Tibial nerve (tissue), 4 donors: Measurements from ENCODE around the gene SMIM29. TPM values are rescaled to one million over a fixed set of nuclear protein-coding genes. Genes with fewer than 3 reads are reported as not detected.
"Not testable (repeated sequence)": the region's sequence is repeated elsewhere in the genome, so short reads cannot be mapped to it uniquely, and the experiment has no call there.

ENCODE experiments used
- DNase-seq, 2 donors: peaks; one replicate each; pipeline ENCODE4 v3.0.0-alpha.2; 2019; ENCODE audit warnings: low spot score in 2 of 2
- H3K27ac ChIP-seq, 4 donors: fragments of 200-600 bp; sonication (generic) in 3 of 4; one replicate each; pipeline ENCODE4 v1.5.1; 2017 to 2019; ENCODE audit warnings: mild to moderate bottlenecking in 1 of 4
- H3K27me3 ChIP-seq, 2 donors: fragments of 200-600 bp; sonication (generic) in 1 of 2; one replicate each; pipeline versions ENCODE4 v1.5.1 to v1.6.0; 2017 to 2019
- H3K36me3 ChIP-seq, 3 donors: fragments of 200-600 bp; sonication (generic); one replicate each; pipeline ENCODE4 v1.5.1; 2018 to 2019
- H3K4me1 ChIP-seq, 4 donors: fragments of 200-600 bp; sonication (generic) in 3 of 4; one replicate each; pipeline ENCODE4 v1.5.1; 2017 to 2019
- H3K4me3 ChIP-seq, 4 donors: fragments of 200-600 bp; sonication (generic) in 3 of 4; one replicate each; pipeline ENCODE4 v1.5.1; 2017 to 2019; ENCODE audit warnings: mild to moderate bottlenecking in 1 of 4, moderate library complexity in 1 of 4
- H3K9me3 ChIP-seq, 4 donors: fragments of 200-600 bp; sonication (generic) in 3 of 4; one replicate each; pipeline ENCODE4 v1.5.1; 2017 to 2019
- EP300 ChIP-seq, 2 donors: sonication (generic); formaldehyde crosslinking; IDR thresholded peaks; one replicate each; pipeline ENCODE4 v1.6.1; 2017; ENCODE audit warnings: antibody characterized with exemption in 2 of 2, mild to moderate bottlenecking in 1 of 2
- POLR2A ChIP-seq, 2 donors: fragments of 450-650 bp; IDR thresholded peaks; one replicate each; pipeline ENCODE4 v1.6.1; 2017; ENCODE audit warnings: antibody characterized with exemption in 2 of 2, mild to moderate bottlenecking in 2 of 2, moderate library complexity in 2 of 2
- WGBS, 2 donors: methylation state at CpG; one replicate each; pipeline ENCODE4 v1.1.5; 2018; 5-methylcytosine and 5-hydroxymethylcytosine counted together
- total RNA-seq, 4 donors: library from RNA; depleted of rRNA; stranded (reverse); fragments of >200 nt; gene quantifications; one replicate each; pipeline ENCODE4 v1.1.0, GENCODE V29; 2016
- TF ChIP-seq, protein P1 (sequence below), 5 experiments: fragments of 200-600 bp in 3 of 5; fragments of 450-650 bp in 2 of 5; sonication (generic) in 3 of 5; IDR thresholded peaks; one replicate each; pipeline ENCODE4 v1.5.1; 2016 to 2019; ENCODE audit warnings: antibody characterized with exemption in 5 of 5, mild to moderate bottlenecking in 3 of 5, moderate library complexity in 2 of 5

The SMIM29 gene
- total RNA-seq, 4 donors from 2014 or later, result 36.3 to 51.9 (median 42.9) TPM

DNA sequence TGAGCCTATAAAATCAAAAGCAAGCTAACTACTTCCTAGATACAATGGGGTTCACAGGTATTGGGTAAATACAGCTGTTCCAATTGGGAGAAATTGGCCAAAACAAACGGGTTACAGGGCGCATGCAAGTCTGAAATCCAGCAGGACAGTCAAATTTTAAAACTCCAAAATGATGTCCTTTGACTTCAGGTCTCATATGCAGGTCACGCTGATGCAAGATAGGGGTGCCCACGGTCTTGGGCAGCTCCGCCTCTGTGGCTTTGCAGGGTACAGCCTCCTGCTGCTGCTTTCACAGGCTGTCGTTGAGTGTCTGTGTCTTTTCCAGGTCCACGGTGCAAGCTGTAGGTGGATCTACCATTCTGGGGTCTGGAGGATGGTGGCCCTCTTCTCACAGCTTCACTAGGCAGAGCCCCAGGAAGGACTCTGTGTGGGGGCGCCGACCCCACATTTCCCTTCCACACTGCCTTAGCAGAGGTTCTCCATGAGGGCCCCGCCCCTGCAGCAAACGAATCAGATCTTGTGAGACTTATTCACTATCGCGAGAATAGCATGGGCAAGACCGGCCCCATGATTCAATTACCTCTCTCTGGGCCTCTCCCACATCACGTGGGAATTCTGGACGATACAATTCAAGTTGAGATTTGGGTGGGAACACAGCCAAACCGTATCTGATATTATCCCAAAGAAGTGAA lies 11.9 kb upstream of the SMIM29 start:
- Histone ChIP-seq H3K27me3 (no peaks in the 10 kb centered on the region), H3K4me3 (no peak overlapping the region), H3K36me3 (peaks cover 0 to 18% (median 0%) of the 10 kb centered on the region in 3 donors), H3K27ac (no peak overlapping the region), H3K9me3 (peaks cover 0 to 12% (median 0%) of the 10 kb centered on the region in 4 donors), H3K4me1 (no peaks in the 10 kb centered on the region)
- WGBS, 2 donors, result 79 to 81% methylated on average over 17 of the region's 17 CpGs
- TF ChIP-seq, protein P1, sequence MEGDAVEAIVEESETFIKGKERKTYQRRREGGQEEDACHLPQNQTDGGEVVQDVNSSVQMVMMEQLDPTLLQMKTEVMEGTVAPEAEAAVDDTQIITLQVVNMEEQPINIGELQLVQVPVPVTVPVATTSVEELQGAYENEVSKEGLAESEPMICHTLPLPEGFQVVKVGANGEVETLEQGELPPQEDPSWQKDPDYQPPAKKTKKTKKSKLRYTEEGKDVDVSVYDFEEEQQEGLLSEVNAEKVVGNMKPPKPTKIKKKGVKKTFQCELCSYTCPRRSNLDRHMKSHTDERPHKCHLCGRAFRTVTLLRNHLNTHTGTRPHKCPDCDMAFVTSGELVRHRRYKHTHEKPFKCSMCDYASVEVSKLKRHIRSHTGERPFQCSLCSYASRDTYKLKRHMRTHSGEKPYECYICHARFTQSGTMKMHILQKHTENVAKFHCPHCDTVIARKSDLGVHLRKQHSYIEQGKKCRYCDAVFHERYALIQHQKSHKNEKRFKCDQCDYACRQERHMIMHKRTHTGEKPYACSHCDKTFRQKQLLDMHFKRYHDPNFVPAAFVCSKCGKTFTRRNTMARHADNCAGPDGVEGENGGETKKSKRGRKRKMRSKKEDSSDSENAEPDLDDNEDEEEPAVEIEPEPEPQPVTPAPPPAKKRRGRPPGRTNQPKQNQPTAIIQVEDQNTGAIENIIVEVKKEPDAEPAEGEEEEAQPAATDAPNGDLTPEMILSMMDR (IDR thresholded peaks at IDR 0.05), result no peak
- TF ChIP-seq POLR2A (IDR thresholded peaks at IDR 0.05) (no peak), EP300 (IDR thresholded peaks at IDR 0.05) (no peak)
- DNase-seq, result no peak

DNA sequence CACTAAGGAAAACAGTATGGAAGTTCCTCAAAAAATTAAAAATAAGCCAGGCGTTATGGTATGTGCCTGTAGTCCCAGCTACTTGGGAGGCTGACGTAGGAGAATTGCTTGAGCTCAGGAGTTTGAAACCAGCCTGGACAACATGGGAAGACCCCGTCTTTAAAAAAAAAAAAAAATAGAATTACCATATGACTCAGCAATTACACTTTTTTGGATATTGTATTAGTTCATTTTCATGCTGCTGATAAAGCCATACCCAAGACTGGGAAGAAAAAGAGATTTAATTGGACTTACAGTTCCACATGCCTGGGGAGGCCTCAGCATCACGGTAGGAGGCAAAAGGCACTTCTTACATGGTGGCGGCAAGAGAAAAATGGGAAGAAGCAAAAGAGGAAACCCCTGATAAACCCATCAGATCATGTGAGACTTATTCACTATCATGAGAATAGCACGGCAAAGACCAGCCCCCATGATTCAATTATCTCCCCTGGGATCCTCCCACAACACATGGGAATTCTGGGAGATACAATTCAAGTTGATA lies 10.8 kb upstream of the SMIM29 start:
- no peaks in the 10 kb centered on the region for H3K4me1 ChIP-seq

DNA sequence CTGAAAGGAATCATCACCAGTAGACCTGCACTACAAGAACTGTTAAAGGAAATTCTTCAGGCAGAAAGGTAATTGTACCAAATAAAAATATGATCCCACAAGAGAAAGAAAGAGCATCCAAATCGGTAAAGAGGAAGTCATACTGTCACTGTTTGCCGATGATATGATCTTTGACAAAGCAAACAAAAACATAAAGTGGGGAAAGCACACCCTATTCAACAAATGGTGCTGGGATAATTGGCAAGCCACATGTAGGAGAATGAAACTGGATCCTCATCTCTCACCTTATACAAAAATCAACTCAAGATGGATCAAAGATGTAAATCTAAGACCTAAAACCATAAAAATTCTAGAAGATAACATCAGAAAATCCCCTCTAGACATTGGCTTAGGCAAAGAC lies 3.6 kb upstream of the SMIM29 start:
- WGBS, 2 donors, result 68 to 77% methylated on average over 2 of the region's 2 CpGs
- not testable (repeated sequence) for H3K4me3 ChIP-seq, H3K36me3 ChIP-seq, H3K27ac ChIP-seq, H3K9me3 ChIP-seq, H3K27me3 ChIP-seq, DNase-seq
- peaks cover 0 to 20% (median 7%) of the 10 kb centered on the region in 4 donors for H3K4me1 ChIP-seq

More for the DNA sequence above, 10.8 kb upstream of the SMIM29 start:
- Histone ChIP-seq H3K9me3 (peaks cover 0 to 9% (median 0%) of the 10 kb centered on the region in 4 donors), H3K27me3 (no peaks in the 10 kb centered on the region), H3K27ac (no peak overlapping the region), H3K4me3 (no peak overlapping the region), H3K36me3 (peaks cover 0 to 16% (median 0%) of the 10 kb centered on the region in 3 donors)
- no peak for TF ChIP-seq EP300 (IDR thresholded peaks at IDR 0.05)
- TF ChIP-seq, protein P1 (IDR thresholded peaks at IDR 0.05), result no peak
- 85 to 87% methylated on average over 6 of the region's 6 CpGs for WGBS, 2 donors
- no peak for DNase-seq

DNA sequence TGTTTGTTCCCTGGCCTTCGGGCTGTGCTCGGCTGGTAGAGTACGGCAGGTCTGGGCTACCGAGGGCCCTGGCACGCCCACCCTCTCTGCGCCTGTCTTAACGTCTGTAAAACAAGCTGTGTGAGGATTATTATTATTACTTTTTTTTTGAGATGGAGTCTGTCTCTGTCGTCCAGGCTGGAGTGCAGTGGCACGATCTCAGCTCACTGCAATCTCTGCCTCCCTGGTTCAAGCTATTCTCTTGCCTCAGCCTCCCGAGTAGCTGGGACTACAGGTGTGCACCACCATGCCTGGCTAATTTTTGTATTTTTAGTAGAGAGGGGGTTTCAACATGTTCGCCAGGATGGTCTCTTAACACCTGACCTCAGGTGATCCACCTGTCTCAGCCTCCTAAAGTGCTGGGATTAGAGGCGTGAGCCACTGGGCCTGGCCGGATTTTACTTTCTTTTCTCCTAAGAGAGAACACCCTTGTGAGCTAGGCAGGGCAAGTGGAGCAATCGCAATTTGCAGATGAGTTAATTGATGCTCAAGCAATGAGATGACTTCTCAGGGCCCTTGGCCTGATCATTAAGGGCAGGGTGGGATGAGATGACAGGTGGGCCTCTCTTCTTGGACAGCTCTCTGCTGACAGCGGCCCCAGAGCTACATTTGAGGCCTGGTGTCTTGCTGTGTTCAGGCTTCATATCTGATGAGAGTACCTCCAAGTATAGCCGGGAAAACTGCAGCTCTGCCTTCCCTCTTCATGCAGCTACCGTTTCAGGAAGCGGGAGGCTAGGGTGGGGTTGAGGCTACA lies 859 bp upstream of the SMIM29 start:
- H3K4me1 ChIP-seq, result peaks cover 0 to 46% (median 15%) of the 10 kb centered on the region in 4 donors
- no peaks in the 10 kb centered on the region for H3K27me3 ChIP-seq
- DNase-seq, result no peak
- H3K4me3 ChIP-seq, result peak overlapping the region; percentile 57 to 95 (median 88)
- WGBS, 2 donors, result 42 to 50% methylated on average over 14 to 16 of the region's 18 CpGs
- TF ChIP-seq, protein P1 (IDR thresholded peaks at IDR 0.05), result no peak
- TF ChIP-seq POLR2A (IDR thresholded peaks at IDR 0.05) (no peak), EP300 (IDR thresholded peaks at IDR 0.05) (no peak)
- peaks cover 0 to 8% (median 0%) of the 10 kb centered on the region in 3 donors for H3K36me3 ChIP-seq
- no peaks in the 10 kb centered on the region for H3K9me3 ChIP-seq
- peak overlapping the region; percentile 87 to 94 (median 91) for H3K27ac ChIP-seq

DNA sequence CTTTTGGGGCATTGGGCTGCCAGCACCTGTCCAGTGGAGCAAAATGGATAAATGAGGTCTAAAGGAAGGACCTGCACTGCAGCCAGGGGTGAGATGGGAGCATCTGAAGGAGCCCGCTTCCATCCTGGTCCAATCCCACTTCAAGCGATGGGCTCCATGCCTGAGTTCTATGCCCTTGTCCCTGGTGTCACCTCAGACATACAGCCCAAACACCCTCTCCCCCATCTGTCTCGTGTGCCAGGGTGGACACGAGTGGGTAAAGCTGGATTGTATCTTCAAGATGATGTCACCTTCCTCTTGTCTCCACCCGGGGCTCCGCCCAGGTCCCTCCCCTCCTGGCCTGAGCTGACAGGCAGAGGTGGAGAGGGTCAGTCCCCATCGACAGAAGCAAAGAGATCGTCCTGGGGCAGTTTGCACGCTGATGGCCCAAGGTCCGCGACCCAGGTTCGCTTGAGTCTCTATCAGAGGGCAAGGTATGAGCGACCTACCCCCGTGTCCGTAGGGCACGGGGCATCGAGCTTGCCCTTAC lies 544 bp downstream of the SMIM29 start:
- Histone ChIP-seq H3K27ac (peak overlapping the region; percentile 89 to 94 (median 92)), H3K9me3 (no peaks in the 10 kb centered on the region), H3K27me3 (no peaks in the 10 kb centered on the region), H3K4me3 (peak overlapping the region; percentile 78 to 95 (median 88)), H3K4me1 (peaks cover 0 to 60% (median 27%) of the 10 kb centered on the region in 4 donors), H3K36me3 (peaks cover 0 to 8% (median 0%) of the 10 kb centered on the region in 3 donors)
- peak in 1 of 2 donors; percentile 61 for DNase-seq
- WGBS, 2 donors, result 10 to 12% methylated on average over 16 to 17 of the region's 17 CpGs
- TF ChIP-seq, protein P1 (IDR thresholded peaks at IDR 0.05), result no peak
- TF ChIP-seq EP300 (IDR thresholded peaks at IDR 0.05) (no peak), POLR2A (IDR thresholded peaks at IDR 0.05) (no peak)
